ENCODE measurements around the gene RYR3.

DNA sequence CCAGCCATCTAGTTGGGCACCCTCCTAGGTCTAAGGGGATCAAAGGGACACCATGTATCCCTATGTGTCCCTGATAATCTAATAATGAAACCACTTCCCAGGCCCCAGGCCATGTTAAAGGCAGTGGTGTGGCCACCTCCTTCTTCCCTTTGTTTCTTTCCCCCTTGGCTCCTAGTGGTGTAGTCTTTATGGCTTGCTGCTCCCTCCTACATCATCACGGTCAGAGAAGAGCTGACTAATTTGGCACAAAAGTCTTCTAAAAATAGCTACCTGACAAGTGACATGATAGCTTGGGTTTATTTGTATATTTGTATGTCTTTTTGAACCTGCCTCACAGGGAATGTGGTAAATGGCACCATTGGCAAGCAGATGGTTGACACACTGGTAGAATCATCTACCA is 526.5 kb downstream of the RYR3 start:
- TF ChIP-seq, protein P1, sequence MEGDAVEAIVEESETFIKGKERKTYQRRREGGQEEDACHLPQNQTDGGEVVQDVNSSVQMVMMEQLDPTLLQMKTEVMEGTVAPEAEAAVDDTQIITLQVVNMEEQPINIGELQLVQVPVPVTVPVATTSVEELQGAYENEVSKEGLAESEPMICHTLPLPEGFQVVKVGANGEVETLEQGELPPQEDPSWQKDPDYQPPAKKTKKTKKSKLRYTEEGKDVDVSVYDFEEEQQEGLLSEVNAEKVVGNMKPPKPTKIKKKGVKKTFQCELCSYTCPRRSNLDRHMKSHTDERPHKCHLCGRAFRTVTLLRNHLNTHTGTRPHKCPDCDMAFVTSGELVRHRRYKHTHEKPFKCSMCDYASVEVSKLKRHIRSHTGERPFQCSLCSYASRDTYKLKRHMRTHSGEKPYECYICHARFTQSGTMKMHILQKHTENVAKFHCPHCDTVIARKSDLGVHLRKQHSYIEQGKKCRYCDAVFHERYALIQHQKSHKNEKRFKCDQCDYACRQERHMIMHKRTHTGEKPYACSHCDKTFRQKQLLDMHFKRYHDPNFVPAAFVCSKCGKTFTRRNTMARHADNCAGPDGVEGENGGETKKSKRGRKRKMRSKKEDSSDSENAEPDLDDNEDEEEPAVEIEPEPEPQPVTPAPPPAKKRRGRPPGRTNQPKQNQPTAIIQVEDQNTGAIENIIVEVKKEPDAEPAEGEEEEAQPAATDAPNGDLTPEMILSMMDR (optimal IDR thresholded peaks at IDR 0.05 in 1 of 3, IDR thresholded peaks at IDR 0.05 in 1 of 3, conservative IDR thresholded peaks at IDR 0.05 in 1 of 3; ENCODE audit: extremely low read depth in 1 of 3, insufficient read depth in 2 of 3, low read length in 3 of 3), result no peak
- no peak for TF ChIP-seq EZH2 (IDR thresholded peaks at IDR 0.05; ENCODE audit: low read length)
